GM12865 (cell line): ENCODE results near the gene TEAD2.

Source experiments
- DNase-seq: peaks from one replicate; pipeline ENCODE4 v3.0.0; 2010; ENCODE audit warnings: low read depth
- H3K4me3 ChIP-seq: 2 replicates; pipeline ENCODE4 v1.5.1; 2011; ENCODE audit warnings: mild to moderate bottlenecking, low read depth, low read length, control low read depth
- CTCF ChIP-seq: IDR thresholded peaks from 2 replicates; pipeline ENCODE4 v1.5.1; 2011; ENCODE audit warnings: low read length, control low read depth, low read depth, inconsistent platforms; ENCODE audit not compliant: insufficient read depth; ENCODE audit errors: missing control alignments

TEAD2 gene

DNA sequence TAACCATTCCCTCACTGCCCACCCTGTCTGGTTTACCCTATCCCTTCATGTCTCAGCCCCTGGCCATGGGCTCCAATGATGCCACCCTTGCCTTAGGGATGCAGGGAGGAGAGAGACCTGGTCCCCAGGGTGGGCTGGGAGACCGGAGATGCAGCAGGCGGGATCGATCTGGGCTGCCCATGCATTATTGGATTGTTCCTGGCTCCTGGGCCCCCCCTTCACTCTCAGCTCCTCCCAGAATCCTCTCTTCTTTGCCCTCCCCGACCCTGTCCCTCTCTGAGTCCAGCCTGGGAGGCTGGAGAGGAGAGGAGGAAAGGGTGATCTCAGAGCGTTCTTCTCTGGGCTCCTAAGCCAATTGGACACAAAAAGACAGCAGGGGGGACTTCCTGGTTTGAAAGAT, 31.7 kb upstream of the TEAD2 start:
- DNase-seq, result no peak
- TF ChIP-seq CTCF, result no peak

DNA sequence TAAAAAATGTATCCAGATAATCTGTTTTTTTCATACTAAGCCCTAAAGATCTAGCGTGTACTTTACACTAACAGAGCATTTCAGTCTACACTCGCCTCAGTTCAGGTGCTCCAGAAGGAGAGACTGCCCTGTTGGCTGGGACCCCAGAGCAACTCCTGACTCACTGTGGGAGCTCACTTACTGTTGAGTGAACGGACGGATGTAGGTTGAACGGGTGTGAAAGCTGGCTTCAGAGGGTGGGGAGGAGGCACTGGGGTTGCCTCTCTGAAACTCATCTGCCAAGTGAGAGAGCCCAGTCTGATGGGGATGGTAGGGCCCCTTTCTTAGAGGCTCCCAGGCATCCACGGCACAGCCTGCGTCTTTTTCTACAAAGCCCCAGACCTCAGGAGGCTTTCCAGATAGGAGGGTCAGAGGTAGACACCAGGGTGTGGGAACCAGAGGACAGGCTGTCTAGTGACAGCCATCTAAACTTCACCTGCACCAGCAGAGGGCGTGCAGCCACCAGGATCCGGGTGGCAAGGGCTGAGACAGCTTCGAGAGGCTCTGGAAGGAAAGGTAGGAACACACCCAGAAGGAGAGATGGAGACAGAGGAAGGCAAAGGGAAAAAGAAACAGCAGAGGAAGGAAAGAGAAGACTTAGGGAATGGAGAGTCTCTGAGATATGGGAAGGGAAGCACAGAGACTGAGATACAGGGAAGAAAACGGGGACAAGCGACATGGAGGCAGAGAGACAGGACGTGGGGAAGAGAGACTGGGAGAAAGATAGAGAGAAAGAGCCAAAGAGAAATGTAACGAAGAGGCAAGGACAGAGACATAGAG, 29.6 kb upstream of the TEAD2 start:
- peak; percentile 87 for DNase-seq
- no peak overlapping the region for H3K4me3 ChIP-seq
- peak; percentile 89 for TF ChIP-seq CTCF

More for the DNA sequence above, 31.7 kb upstream of the TEAD2 start:
- H3K4me3 ChIP-seq, result no peak overlapping the region

GRCh38 chr19:49390929-49391359, 28.7 kb upstream of the TEAD2 start:
- peak; percentile 40 for DNase-seq
- H3K4me3 ChIP-seq, result no peak overlapping the region
- TF ChIP-seq CTCF, result no peak

DNA sequence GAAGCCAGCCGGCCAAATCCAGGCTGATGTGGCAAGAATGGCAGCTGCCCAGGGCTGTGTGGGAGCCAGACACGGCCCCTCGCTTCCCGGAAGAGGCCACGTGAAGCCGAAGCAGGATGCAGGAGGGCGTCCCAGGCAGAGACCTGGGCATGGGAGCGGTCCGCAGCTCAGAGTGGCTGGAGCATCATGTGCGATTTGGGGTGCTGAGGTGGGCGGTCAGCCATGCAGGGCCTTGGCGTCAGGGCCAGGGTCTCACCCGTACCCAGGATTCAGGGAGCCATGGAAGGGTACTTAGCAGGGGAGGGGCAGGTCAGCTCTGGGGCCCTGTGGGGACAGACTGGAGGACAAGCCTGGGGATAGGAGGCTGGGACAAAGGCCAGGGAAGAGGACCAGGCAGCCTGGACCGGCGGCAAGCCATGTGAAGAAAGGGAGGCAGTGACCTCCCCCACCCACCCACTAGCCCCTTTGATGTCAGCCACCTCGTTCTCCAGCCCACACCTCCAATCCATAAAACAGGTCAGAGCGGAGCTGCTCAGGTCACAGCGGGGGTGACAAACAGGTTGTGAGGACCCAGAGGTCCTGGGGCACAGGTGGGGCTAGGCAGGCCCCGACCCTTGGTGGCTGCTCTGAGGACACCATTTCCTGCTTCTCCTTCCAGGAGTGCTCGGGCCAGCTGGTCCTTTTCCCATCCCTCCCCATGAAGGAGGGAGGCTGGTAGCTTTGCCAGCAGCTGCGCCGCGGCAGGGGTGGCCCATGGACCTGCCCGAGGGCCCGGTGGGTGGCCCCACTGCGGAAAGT, 28.1 kb upstream of the TEAD2 start:
- no peak overlapping the region for H3K4me3 ChIP-seq
- DNase-seq, result no peak
- no peak for TF ChIP-seq CTCF

DNA sequence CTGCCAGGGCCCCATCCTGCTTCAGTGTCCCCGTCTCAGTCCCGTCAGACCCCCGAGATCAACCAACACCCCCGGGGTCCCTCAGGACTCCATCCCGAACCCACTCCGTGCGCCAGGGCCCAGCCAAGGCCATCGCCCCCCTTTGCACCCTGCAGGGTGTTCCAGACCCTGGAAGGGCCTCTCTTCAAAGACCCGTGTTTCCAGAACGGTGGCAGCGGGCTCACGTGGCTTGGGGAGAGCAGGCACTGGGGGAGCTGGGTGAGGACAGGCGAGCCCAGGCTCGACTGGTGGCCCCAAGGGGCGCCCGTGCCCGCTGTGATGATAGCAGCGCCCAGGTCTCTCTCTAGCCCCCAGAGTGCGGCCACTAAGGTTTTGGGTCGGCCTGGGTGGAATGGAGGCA, 27.2 kb upstream of the TEAD2 start:
- no peak for TF ChIP-seq CTCF
- DNase-seq, result no peak
- H3K4me3 ChIP-seq, result no peak overlapping the region

DNA sequence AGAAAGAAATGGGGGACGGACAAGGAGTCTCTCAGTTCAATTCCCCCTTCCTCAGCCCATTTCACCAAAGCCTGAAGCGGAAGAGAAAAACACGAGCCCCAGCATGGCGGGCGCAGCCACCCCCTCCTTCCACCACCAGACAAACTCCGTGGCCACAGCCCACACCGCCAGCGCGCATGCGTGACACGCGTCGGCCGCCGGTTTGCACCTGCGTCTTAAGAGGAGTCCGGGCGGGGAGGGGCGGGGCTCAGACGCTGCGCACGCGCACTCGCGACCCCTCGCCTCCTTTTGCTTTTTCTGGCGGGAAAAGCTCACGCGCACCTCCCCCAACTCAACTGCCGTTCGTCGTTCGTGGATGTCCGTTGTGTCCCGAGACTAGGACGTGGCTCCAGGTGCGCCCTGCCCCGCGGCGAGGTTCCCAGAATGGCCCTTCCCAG, 25.7 kb upstream of the TEAD2 start, which contains the start of gene KASH5:
KASH5 (plus strand) TSS at position 314 of the 437 bp plus-strand sequence. CDS start 2,635 bp downstream, outside the sequence.
- peak within 1 kb of the TSS; percentile 50 for H3K4me3 ChIP-seq
- TF ChIP-seq CTCF, result no peak
- peak; percentile 96 for DNase-seq
